Fibroblast of mammary gland (primary cell): ENCODE measurements around the gene AKAP6.

Experiments used
- DNase-seq: peaks from one replicate; pipeline ENCODE4 v3.0.0-alpha.2; 2010; ENCODE audit warnings: low read depth
- H3K4me3 ChIP-seq: 2 replicates; pipeline ENCODE4 v1.5.1; 2011; ENCODE audit warnings: low read depth, mild to moderate bottlenecking, low read length, moderate library complexity; ENCODE audit not compliant: control insufficient read depth
- CTCF ChIP-seq: conservative IDR thresholded peaks from 2 replicates; pipeline ENCODE4 v1.5.1; 2011; ENCODE audit warnings: low read depth, low read length, inconsistent platforms; ENCODE audit not compliant: control insufficient read depth, insufficient read depth

AKAP6 gene

DNA sequence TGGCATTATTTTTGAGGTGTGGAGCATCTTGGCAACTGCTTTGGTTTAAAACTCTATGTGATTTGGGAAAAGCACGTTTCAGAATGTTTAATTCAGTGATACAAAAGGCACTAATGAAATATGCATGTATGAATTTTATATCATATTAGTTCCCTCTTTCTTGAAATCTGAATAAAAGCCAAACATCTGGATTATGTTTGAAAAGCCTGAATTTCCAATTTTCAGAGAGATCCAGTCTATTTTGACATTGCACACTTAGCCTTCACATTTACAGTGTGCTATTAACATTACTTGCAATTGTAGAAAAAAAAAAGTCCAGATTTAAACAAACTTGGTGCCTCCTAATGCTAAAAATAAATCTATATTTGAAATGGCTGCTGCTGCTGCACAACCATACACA is 390.5 kb downstream of the AKAP6 start:
- no peak overlapping the region for H3K4me3 ChIP-seq
- DNase-seq, result no peak
- TF ChIP-seq CTCF, result no peak

GRCh38 chr14:32720927-32721326 is 391.8 kb downstream of the AKAP6 start:
- DNase-seq, result peak; percentile 36
- H3K4me3 ChIP-seq, result no peak overlapping the region
- TF ChIP-seq CTCF, result no peak

- DNase-seq, result no peak
- no peak overlapping the region for H3K4me3 ChIP-seq
- TF ChIP-seq CTCF, result no peak
These were observed 393.6 kb downstream of the AKAP6 start for GRCh38 chr14:32722631-32723183.

- no peak for TF ChIP-seq CTCF
- peak overlapping the region; percentile 12 for H3K4me3 ChIP-seq
- DNase-seq, result peak; percentile 85
These were observed 395.9 kb downstream of the AKAP6 start for GRCh38 chr14:32724867-32725471.

GRCh38 chr14:32726516-32726915 is 397.4 kb downstream of the AKAP6 start:
- no peak overlapping the region for H3K4me3 ChIP-seq
- TF ChIP-seq CTCF, result no peak
- DNase-seq, result no peak

- H3K4me3 ChIP-seq, result no peak overlapping the region
- TF ChIP-seq CTCF, result no peak
- DNase-seq, result no peak
These were observed 398.7 kb downstream of the AKAP6 start for GRCh38 chr14:32727832-32728231.
